Fibroblast of peridontal ligament (primary cell): ENCODE results near the gene MXI1.

Experiments
- DNase-seq: peaks from one replicate; pipeline ENCODE4 v3.0.0-alpha.2; 2010; ENCODE audit errors: extremely low read depth

MXI1 gene

GRCh38 chr10:110207011-110207804, at the start of gene MXI1:
TSS of gene MXI1 (plus strand) at chr10:110207605. CDS start at chr10:110207809, 204 bp downstream.
- DNase-seq: peak; percentile 67

GRCh38 chr10:110158051-110159005, 49.1 kb upstream of the MXI1 start:
- no peak for DNase-seq

GRCh38 chr10:110160081-110160480, 47.3 kb upstream of the MXI1 start:
- no peak for DNase-seq

GRCh38 chr10:110160522-110160921, 46.9 kb upstream of the MXI1 start:
- no peak for DNase-seq

GRCh38 chr10:110162741-110163145, 44.7 kb upstream of the MXI1 start:
- no peak for DNase-seq

GRCh38 chr10:110163192-110163773, 44.1 kb upstream of the MXI1 start:
- no peak for DNase-seq

- no peak for DNase-seq
Measured at GRCh38 chr10:110163841-110164240, 43.6 kb upstream of the MXI1 start.

- no peak for DNase-seq
Measured at GRCh38 chr10:110165239-110165638, 42.2 kb upstream of the MXI1 start.

GRCh38 chr10:110167149-110167548, 40.3 kb upstream of the MXI1 start:
- no peak for DNase-seq

- no peak for DNase-seq
Measured at GRCh38 chr10:110168601-110169481, 38.6 kb upstream of the MXI1 start.

GRCh38 chr10:110169586-110169985, 37.8 kb upstream of the MXI1 start:
- no peak for DNase-seq

GRCh38 chr10:110170142-110170971, 37.0 kb upstream of the MXI1 start:
- no peak for DNase-seq

- no peak for DNase-seq
Measured at GRCh38 chr10:110171032-110171431, 36.4 kb upstream of the MXI1 start.

- DNase-seq: no peak
Measured at GRCh38 chr10:110172155-110172554, 35.2 kb upstream of the MXI1 start.

GRCh38 chr10:110174201-110174600, 33.2 kb upstream of the MXI1 start:
- no peak for DNase-seq

GRCh38 chr10:110174816-110175215, 32.6 kb upstream of the MXI1 start:
- DNase-seq: no peak

GRCh38 chr10:110175406-110175805, 32.0 kb upstream of the MXI1 start:
- DNase-seq: no peak

- DNase-seq: no peak
Measured at GRCh38 chr10:110176141-110177030, 31.0 kb upstream of the MXI1 start.

GRCh38 chr10:110179220-110179619, 28.2 kb upstream of the MXI1 start:
- DNase-seq: no peak
